Kidney (tissue), 14 donors: ENCODE results near the gene POU2F2. TPM values are rescaled to one million over a fixed set of nuclear protein-coding genes. Genes with fewer than 3 reads are reported as not detected.

Experiments used
- DNase-seq, 5 donors: peaks; one replicate each; pipeline ENCODE4 v3.0.0-alpha.2; 2013 to 2020
- FAIRE-seq: peaks from 2 replicates; lab custom pipeline; 2012; peaks lifted over from hg19 to GRCh38; lab: Jason Lieb, UNC
- H3K27ac ChIP-seq, 2 donors: one replicate each; pipeline ENCODE4 v1.7.0; 2013; ENCODE audit warnings: low read depth in 2 of 2, low read length in 2 of 2, inconsistent platforms in 1 of 2
- H3K27me3 ChIP-seq: one replicate; pipeline ENCODE4 v1.7.1; 2013; ENCODE audit warnings: low read length, inconsistent platforms; ENCODE audit not compliant: control insufficient read depth, insufficient read depth
- H3K36me3 ChIP-seq, 3 donors: one replicate each; pipeline versions ENCODE4 v1.7.0 to v1.7.1; 2013; ENCODE audit warnings: low read length in 3 of 3, control low read depth in 1 of 3, inconsistent platforms in 1 of 3; ENCODE audit not compliant: insufficient read depth in 3 of 3, control insufficient read depth in 2 of 3
- H3K4me1 ChIP-seq, 3 donors: one replicate each; pipeline versions ENCODE4 v1.7.0 to v1.7.1; 2013; ENCODE audit warnings: low read length in 3 of 3, inconsistent platforms in 1 of 3, low read depth in 1 of 3; ENCODE audit not compliant: control insufficient read depth in 2 of 3, insufficient read depth in 2 of 3
- H3K4me3 ChIP-seq, 3 donors: one replicate each; pipeline versions ENCODE4 v1.7.0 to v1.8.1; 2013; ENCODE audit warnings: low read length in 3 of 3, control low read depth in 1 of 3, inconsistent platforms in 1 of 3
- H3K9ac ChIP-seq, 3 donors: one replicate each; pipeline versions ENCODE4 v1.7.0 to v1.7.1; 2013; ENCODE audit warnings: low read length in 3 of 3, control low read depth in 1 of 3, inconsistent platforms in 1 of 3
- H3K9me3 ChIP-seq, 3 donors: one replicate each; pipeline versions ENCODE4 v1.7.0 to v1.7.1; 2013; ENCODE audit warnings: low read length in 3 of 3, control low read depth in 1 of 3, inconsistent platforms in 1 of 3; ENCODE audit not compliant: control insufficient read depth in 2 of 3, insufficient read depth in 1 of 3
- intact Hi-C: fragments of 100-400 bp; cut with DNase I; formaldehyde crosslinking; loops from one replicate; pipeline ENCODE4 v1.11.1; 2022
- polyA plus RNA-seq: library from polyadenylated mRNA; stranded (reverse); fragments of 350-450 nt; fragmentation: Illumina TruSeq; extraction: RNeasy Lipid Tissue Mini Kit (QIAGEN cat#74804); gene quantifications from one replicate; pipeline ENCODE4 v1.2.3, GENCODE V29; 2014; ENCODE audit warnings: low read depth, low replicate concordance; ENCODE audit not compliant: insufficient read depth
- total RNA-seq: library from RNA; stranded (reverse); fragmentation: NEBNext Ultra II Directional; extraction: Animal tissue kit (Norgen Biotek cat#: 25700); gene quantifications from one replicate; pipeline ENCODE4 v1.2.1, GENCODE V29; 2021
- TF ChIP-seq, protein P1 (sequence below): IDR thresholded peaks from 3 replicates; pipeline ENCODE4 v1.5.1; 2012; ENCODE audit warnings: mild to moderate bottlenecking, moderate library complexity, borderline replicate concordance; ENCODE audit not compliant: insufficient read depth; ENCODE audit errors: extremely low read depth
- donor health status: control.
- donor health status: control.
- donor health status: control.
- donor health status: control.
- donor health status: control.
- donor health status: DM: yes; HTN: yes; CAD: no.
- donor health status: Normal renal cell carcinoma (clear cell type).

Gene POU2F2
- total and polyA plus RNA-seq, 2 donors from 2014 or later: 1.3 to 9.8 TPM

DNA sequence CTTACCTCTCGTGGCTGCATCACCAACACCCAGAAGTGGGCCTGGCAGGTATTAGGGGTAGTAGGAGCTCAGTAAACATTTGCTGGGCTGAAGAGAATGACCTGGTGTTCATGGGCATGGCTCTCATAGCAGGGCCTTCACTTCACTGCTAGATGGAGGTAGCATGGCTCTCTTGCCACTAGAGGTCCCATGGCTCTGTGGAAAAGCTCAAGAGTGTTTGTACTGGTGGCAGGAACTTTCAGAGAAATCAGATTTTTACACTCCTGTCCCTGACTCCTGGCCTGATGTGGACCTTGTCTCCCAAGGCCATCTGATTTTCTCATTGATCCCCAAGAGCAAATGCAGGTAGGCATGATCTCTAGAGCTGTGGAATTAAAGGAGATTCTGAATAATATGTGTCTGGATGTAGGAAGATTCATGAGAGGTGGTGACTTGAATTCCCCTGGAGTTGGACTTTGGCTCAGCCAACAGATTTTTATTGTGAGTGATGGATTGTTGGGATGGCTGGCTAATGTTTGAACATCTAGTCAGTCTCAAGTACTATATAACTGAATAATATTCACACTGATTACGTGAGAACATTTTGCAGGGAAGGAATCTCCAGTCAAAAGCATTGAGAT, 50.6 kb downstream of the POU2F2 start:
- Histone ChIP-seq H3K4me1 (peaks cover 0 to 12% (median 0%) of the 10 kb centered on the region in 3 donors), H3K36me3 (peaks cover 2 to 23% (median 14%) of the 10 kb centered on the region in 3 donors), H3K27ac (no peak overlapping the region), H3K4me3 (no peak overlapping the region), H3K27me3 (no peaks in the 10 kb centered on the region), H3K9ac (no peak overlapping the region), H3K9me3 (no peaks in the 10 kb centered on the region)
- TF ChIP-seq, protein P1, sequence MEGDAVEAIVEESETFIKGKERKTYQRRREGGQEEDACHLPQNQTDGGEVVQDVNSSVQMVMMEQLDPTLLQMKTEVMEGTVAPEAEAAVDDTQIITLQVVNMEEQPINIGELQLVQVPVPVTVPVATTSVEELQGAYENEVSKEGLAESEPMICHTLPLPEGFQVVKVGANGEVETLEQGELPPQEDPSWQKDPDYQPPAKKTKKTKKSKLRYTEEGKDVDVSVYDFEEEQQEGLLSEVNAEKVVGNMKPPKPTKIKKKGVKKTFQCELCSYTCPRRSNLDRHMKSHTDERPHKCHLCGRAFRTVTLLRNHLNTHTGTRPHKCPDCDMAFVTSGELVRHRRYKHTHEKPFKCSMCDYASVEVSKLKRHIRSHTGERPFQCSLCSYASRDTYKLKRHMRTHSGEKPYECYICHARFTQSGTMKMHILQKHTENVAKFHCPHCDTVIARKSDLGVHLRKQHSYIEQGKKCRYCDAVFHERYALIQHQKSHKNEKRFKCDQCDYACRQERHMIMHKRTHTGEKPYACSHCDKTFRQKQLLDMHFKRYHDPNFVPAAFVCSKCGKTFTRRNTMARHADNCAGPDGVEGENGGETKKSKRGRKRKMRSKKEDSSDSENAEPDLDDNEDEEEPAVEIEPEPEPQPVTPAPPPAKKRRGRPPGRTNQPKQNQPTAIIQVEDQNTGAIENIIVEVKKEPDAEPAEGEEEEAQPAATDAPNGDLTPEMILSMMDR: peak; percentile 29
- no peak for FAIRE-seq
- peak in 1 of 5 donors; percentile 34 for DNase-seq
- intact Hi-C loops: no loop called here

DNA sequence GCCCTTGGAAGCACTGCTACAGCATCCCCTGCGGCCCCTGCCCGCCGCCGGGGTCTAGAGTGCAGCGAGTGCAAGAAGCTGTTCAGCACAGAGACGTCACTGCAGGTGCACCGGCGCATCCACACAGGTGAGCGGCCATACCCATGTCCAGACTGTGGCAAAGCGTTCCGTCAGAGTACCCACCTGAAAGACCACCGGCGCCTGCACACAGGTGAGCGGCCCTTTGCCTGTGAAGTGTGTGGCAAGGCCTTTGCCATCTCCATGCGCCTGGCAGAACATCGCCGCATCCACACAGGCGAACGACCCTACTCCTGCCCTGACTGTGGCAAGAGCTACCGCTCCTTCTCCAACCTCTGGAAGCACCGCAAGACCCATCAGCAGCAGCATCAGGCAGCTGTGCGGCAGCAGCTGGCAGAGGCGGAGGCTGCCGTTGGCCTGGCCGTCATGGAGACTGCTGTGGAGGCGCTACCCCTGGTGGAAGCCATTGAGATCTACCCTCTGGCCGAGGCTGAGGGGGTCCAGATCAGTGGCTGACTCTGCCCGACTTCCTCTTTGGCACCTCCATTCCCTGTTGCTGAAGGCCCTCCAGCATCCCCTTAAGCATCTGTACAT, 51.4 kb downstream of the POU2F2 start:
- no peak for DNase-seq
- no peaks in the 10 kb centered on the region for H3K27me3 ChIP-seq
- H3K9ac ChIP-seq: no peak overlapping the region
- TF ChIP-seq, protein P1: no peak
- no peaks in the 10 kb centered on the region for H3K9me3 ChIP-seq
- H3K27ac ChIP-seq: no peak overlapping the region
- no peak for FAIRE-seq
- H3K4me1 ChIP-seq: peaks cover 0 to 12% (median 0%) of the 10 kb centered on the region in 3 donors
- H3K4me3 ChIP-seq: no peak overlapping the region
- intact Hi-C loops: no loop called here
- peaks cover 2 to 23% (median 14%) of the 10 kb centered on the region in 3 donors for H3K36me3 ChIP-seq

DNA sequence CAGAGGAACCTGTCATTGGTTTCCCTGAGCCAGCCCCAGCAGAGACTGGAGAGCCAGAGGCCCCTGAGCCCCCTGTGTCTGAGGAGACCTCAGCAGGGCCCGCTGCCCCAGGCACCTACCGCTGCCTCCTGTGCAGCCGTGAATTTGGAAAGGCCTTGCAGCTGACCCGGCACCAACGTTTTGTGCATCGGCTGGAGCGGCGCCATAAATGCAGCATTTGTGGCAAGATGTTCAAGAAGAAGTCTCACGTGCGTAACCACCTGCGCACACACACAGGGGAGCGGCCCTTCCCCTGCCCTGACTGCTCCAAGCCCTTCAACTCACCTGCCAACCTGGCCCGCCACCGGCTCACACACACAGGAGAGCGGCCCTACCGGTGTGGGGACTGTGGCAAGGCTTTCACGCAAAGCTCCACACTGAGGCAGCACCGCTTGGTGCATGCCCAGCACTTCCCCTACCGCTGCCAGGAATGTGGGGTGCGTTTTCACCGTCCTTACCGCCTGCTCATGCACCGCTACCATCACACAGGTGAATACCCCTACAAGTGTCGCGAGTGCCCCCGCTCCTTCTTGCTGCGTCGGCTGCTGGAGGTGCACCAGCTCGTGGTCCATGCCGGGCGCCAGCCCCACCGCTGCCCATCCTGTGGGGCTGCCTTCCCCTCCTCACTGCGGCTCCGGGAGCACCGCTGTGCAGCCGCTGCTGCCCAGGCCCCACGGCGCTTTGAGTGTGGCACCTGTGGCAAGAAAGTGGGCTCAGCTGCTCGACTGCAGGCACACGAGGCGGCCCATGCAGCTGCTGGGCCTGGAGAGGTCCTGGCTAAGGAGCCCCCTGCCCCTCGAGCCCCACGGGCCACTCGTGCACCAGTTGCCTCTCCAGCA, 52.1 kb downstream of the POU2F2 start:
- Histone ChIP-seq H3K4me3 (no peak overlapping the region), H3K36me3 (peaks cover 2 to 23% (median 14%) of the 10 kb centered on the region in 3 donors)
- TF ChIP-seq, protein P1: no peak

More for the DNA sequence above, 52.1 kb downstream of the POU2F2 start:
- FAIRE-seq (no peak), DNase-seq (no peak)
- peaks cover 0 to 12% (median 0%) of the 10 kb centered on the region in 3 donors for H3K4me1 ChIP-seq
- H3K9ac ChIP-seq: no peak overlapping the region
- no peak overlapping the region for H3K27ac ChIP-seq
- intact Hi-C loops: no loop called here
- no peaks in the 10 kb centered on the region for H3K9me3 ChIP-seq
- H3K27me3 ChIP-seq: no peaks in the 10 kb centered on the region
